Measurements from ENCODE around the gene PLEKHM3. TPM values are rescaled to one million over a fixed set of nuclear protein-coding genes. Genes with fewer than 3 reads are reported as not detected.
"Not testable (repeated sequence)": the region's sequence is repeated elsewhere in the genome, so short reads cannot be mapped to it uniquely, and the experiment has no call there.

Gene PLEKHM3
- total RNA-seq, 1 donor from 2014 or later = 5.7 TPM

GRCh38 chr2:207953354-207953753 is 72.0 kb downstream of the PLEKHM3 start:
- intact Hi-C loops (cut with micrococcal nuclease) = no loop called here

- intact Hi-C loops (cut with micrococcal nuclease) = no loop called here
Measured at GRCh38 chr2:207952564-207953345, 72.6 kb downstream of the PLEKHM3 start.

GRCh38 chr2:207951734-207952470 is 73.4 kb downstream of the PLEKHM3 start:
- intact Hi-C loops (cut with micrococcal nuclease) = no loop called here

GRCh38 chr2:207950761-207951114 is 74.6 kb downstream of the PLEKHM3 start:
- intact Hi-C loops (cut with micrococcal nuclease) = no loop called here

- intact Hi-C loops (cut with micrococcal nuclease) = no loop called here
Measured at GRCh38 chr2:207950063-207950760, 75.1 kb downstream of the PLEKHM3 start.

- intact Hi-C loops (cut with micrococcal nuclease) = not testable (repeated sequence)
Measured at GRCh38 chr2:207949245-207949644, 76.1 kb downstream of the PLEKHM3 start.

- intact Hi-C loops (cut with micrococcal nuclease) = no loop called here
Measured at GRCh38 chr2:207944979-207945600, 80.2 kb downstream of the PLEKHM3 start.

- intact Hi-C loops (cut with micrococcal nuclease) = no loop called here
Measured at GRCh38 chr2:207944334-207944733, 81.0 kb downstream of the PLEKHM3 start.

- intact Hi-C loops (cut with micrococcal nuclease) = no loop called here
Measured at GRCh38 chr2:207939342-207940108, 85.8 kb downstream of the PLEKHM3 start.

- intact Hi-C loops (cut with micrococcal nuclease) = no loop called here
Measured at GRCh38 chr2:207938886-207939285, 86.4 kb downstream of the PLEKHM3 start.

GRCh38 chr2:207938415-207938814 is 86.9 kb downstream of the PLEKHM3 start:
- intact Hi-C loops (cut with micrococcal nuclease) = no loop called here

GRCh38 chr2:207937823-207938222 is 87.5 kb downstream of the PLEKHM3 start:
- intact Hi-C loops (cut with micrococcal nuclease) = no loop called here

- intact Hi-C loops (cut with micrococcal nuclease) = no loop called here
Measured at GRCh38 chr2:207937253-207937652, 88.1 kb downstream of the PLEKHM3 start.

GRCh38 chr2:207936380-207936779 is 88.9 kb downstream of the PLEKHM3 start:
- intact Hi-C loops (cut with micrococcal nuclease) = no loop called here

GRCh38 chr2:207935991-207936370 is 89.3 kb downstream of the PLEKHM3 start:
- intact Hi-C loops (cut with micrococcal nuclease) = no loop called here

GRCh38 chr2:207935121-207935990 is 90.0 kb downstream of the PLEKHM3 start:
- intact Hi-C loops (cut with micrococcal nuclease) = no loop called here

GRCh38 chr2:207934720-207935119 is 90.6 kb downstream of the PLEKHM3 start:
- intact Hi-C loops (cut with micrococcal nuclease) = no loop called here

- intact Hi-C loops (cut with micrococcal nuclease) = no loop called here
Measured at GRCh38 chr2:207933396-207934065, 91.8 kb downstream of the PLEKHM3 start.

- intact Hi-C loops (cut with micrococcal nuclease) = no loop called here
Measured at GRCh38 chr2:207932106-207932505, 93.2 kb downstream of the PLEKHM3 start.

Data from T-helper 2 cell treated with Interferon-gamma antibody and Interleukin-4, amounts not matched to agents 100 ng/mL and 5 ng/mL, for 36 hours (primary cell).